K562 (cell line): ENCODE results near the gene SLC19A1. TPM values are rescaled to one million over a fixed set of nuclear protein-coding genes. Genes with fewer than 3 reads are reported as not detected.

Experiments
- ARID3A ChIP-seq: IDR thresholded peaks from 2 replicates; pipeline ENCODE4 v1.6.1; 2012; ENCODE audit warnings: low read depth, low read length, improper control_type of control experiment, borderline replicate concordance
- BRF1 ChIP-seq: IDR thresholded peaks from 3 replicates; pipeline ENCODE4 v1.6.1; 2011; ENCODE audit warnings: borderline replicate concordance, mild to moderate bottlenecking; ENCODE audit not compliant: insufficient read length; ENCODE audit errors: extremely low read depth
- JUND ChIP-seq, 2 experiments: IDR thresholded peaks; 2 replicates in 1 of 2; 3 replicates in 1 of 2; pipeline ENCODE4 v1.6.1; 2011; ENCODE audit warnings: borderline replicate concordance in 2 of 2, low read depth in 2 of 2, low read length in 2 of 2, improper control_type of control experiment in 1 of 2, missing biosample characterization in 1 of 2, missing genetic modification characterization in 1 of 2, missing genetic modification reagents in 1 of 2
- NFRKB ChIP-seq: fragments of 450-650 bp; IDR thresholded peaks from 2 replicates; pipeline ENCODE4 v1.6.1; 2016; ENCODE audit warnings: low read depth
- SMARCB1 ChIP-seq: IDR thresholded peaks from 2 replicates; pipeline ENCODE4 v1.6.1; 2011; ENCODE audit warnings: improper control_type of control experiment, low read depth; ENCODE audit not compliant: insufficient read length
- TAF9B ChIP-seq: fragments of 450-650 bp; IDR thresholded peaks from 2 replicates; pipeline ENCODE4 v1.6.1; 2018; ENCODE audit warnings: mild to moderate bottlenecking; ENCODE audit not compliant: partially characterized antibody
- USF1 ChIP-seq: sonication (generic); formaldehyde crosslinking; IDR thresholded peaks from 2 replicates; pipeline ENCODE4 v1.9.0; 2022; ENCODE audit warnings: mild to moderate bottlenecking, missing genetic modification reagents
- ZNF212 ChIP-seq: fragments of 450-650 bp; formaldehyde crosslinking; IDR thresholded peaks from 2 replicates; pipeline ENCODE4 v1.4.0; 2020; ENCODE audit warnings: mild to moderate bottlenecking
- ZNF354B ChIP-seq: fragments of 250-450 bp; sonication (Bioruptor Pico); IDR thresholded peaks from 2 replicates; pipeline ENCODE4 v1.4.0; 2020
- ZNF431 ChIP-seq: sonication (generic); formaldehyde crosslinking; IDR thresholded peaks from 2 replicates; pipeline ENCODE4 v1.8.0; 2022; ENCODE audit warnings: mild to moderate bottlenecking, missing genetic modification reagents
- polyA plus RNA-seq, 8 experiments: library from polyadenylated mRNA; depleted of rRNA in 4 of 8; stranded (reverse) in 5 of 8; unstranded in 3 of 8; fragments of >200 nt; fragmentation: Nextera tagmentation in 2 of 8; fragmentation: Illumina TruSeq in 1 of 8; extraction: Ambion mirVana in 2 of 8; extraction: Trizol in 1 of 8; gene quantifications; 2 replicates each; pipeline versions ENCODE4 v1.2.1 to v1.2.3, GENCODE V29; 2011 to 2014; ENCODE audit warnings: inconsistent platforms in 1 of 8, missing spikeins in 1 of 8
- total RNA-seq, 7 experiments: library from RNA; depleted of rRNA in 6 of 7; stranded (reverse); fragments of >200 nt in 6 of 7; fragmentation: Illumina TruSeq in 2 of 7; extraction: Trizol in 2 of 7; gene quantifications; 2 replicates each; pipeline versions ENCODE4 v1.2.1 to v1.2.3, GENCODE V29; 2011 to 2021; ENCODE audit warnings: low replicate concordance in 1 of 7
- TF ChIP-seq, protein P1 (sequence below): fragments of 450-650 bp; IDR thresholded peaks from 2 replicates; pipeline ENCODE4 v1.6.1; 2016; ENCODE audit warnings: mild to moderate bottlenecking, moderate library complexity
- TF ChIP-seq, protein P2 (sequence below): fragments of 450-650 bp; IDR thresholded peaks from 2 replicates; pipeline ENCODE4 v1.6.1; 2014; ENCODE audit warnings: low read depth, mild to moderate bottlenecking, moderate library complexity, borderline replicate concordance

SLC19A1 gene
- total and polyA plus RNA-seq, 9 of the 15 experiments (the other 6 are each of a cell fraction or from before 2014, with no cell fraction given): 0.65 to 88.7 (median 12.0) TPM

GRCh38 chr21:45591619-45592207 is 49.5 kb upstream of the SLC19A1 start (continued):
- peak; percentile 45; the same call in 1 of the 2 replicates for TF ChIP-seq NFRKB
- no peak for TF ChIP-seq BRF1
- TF ChIP-seq, protein P1, sequence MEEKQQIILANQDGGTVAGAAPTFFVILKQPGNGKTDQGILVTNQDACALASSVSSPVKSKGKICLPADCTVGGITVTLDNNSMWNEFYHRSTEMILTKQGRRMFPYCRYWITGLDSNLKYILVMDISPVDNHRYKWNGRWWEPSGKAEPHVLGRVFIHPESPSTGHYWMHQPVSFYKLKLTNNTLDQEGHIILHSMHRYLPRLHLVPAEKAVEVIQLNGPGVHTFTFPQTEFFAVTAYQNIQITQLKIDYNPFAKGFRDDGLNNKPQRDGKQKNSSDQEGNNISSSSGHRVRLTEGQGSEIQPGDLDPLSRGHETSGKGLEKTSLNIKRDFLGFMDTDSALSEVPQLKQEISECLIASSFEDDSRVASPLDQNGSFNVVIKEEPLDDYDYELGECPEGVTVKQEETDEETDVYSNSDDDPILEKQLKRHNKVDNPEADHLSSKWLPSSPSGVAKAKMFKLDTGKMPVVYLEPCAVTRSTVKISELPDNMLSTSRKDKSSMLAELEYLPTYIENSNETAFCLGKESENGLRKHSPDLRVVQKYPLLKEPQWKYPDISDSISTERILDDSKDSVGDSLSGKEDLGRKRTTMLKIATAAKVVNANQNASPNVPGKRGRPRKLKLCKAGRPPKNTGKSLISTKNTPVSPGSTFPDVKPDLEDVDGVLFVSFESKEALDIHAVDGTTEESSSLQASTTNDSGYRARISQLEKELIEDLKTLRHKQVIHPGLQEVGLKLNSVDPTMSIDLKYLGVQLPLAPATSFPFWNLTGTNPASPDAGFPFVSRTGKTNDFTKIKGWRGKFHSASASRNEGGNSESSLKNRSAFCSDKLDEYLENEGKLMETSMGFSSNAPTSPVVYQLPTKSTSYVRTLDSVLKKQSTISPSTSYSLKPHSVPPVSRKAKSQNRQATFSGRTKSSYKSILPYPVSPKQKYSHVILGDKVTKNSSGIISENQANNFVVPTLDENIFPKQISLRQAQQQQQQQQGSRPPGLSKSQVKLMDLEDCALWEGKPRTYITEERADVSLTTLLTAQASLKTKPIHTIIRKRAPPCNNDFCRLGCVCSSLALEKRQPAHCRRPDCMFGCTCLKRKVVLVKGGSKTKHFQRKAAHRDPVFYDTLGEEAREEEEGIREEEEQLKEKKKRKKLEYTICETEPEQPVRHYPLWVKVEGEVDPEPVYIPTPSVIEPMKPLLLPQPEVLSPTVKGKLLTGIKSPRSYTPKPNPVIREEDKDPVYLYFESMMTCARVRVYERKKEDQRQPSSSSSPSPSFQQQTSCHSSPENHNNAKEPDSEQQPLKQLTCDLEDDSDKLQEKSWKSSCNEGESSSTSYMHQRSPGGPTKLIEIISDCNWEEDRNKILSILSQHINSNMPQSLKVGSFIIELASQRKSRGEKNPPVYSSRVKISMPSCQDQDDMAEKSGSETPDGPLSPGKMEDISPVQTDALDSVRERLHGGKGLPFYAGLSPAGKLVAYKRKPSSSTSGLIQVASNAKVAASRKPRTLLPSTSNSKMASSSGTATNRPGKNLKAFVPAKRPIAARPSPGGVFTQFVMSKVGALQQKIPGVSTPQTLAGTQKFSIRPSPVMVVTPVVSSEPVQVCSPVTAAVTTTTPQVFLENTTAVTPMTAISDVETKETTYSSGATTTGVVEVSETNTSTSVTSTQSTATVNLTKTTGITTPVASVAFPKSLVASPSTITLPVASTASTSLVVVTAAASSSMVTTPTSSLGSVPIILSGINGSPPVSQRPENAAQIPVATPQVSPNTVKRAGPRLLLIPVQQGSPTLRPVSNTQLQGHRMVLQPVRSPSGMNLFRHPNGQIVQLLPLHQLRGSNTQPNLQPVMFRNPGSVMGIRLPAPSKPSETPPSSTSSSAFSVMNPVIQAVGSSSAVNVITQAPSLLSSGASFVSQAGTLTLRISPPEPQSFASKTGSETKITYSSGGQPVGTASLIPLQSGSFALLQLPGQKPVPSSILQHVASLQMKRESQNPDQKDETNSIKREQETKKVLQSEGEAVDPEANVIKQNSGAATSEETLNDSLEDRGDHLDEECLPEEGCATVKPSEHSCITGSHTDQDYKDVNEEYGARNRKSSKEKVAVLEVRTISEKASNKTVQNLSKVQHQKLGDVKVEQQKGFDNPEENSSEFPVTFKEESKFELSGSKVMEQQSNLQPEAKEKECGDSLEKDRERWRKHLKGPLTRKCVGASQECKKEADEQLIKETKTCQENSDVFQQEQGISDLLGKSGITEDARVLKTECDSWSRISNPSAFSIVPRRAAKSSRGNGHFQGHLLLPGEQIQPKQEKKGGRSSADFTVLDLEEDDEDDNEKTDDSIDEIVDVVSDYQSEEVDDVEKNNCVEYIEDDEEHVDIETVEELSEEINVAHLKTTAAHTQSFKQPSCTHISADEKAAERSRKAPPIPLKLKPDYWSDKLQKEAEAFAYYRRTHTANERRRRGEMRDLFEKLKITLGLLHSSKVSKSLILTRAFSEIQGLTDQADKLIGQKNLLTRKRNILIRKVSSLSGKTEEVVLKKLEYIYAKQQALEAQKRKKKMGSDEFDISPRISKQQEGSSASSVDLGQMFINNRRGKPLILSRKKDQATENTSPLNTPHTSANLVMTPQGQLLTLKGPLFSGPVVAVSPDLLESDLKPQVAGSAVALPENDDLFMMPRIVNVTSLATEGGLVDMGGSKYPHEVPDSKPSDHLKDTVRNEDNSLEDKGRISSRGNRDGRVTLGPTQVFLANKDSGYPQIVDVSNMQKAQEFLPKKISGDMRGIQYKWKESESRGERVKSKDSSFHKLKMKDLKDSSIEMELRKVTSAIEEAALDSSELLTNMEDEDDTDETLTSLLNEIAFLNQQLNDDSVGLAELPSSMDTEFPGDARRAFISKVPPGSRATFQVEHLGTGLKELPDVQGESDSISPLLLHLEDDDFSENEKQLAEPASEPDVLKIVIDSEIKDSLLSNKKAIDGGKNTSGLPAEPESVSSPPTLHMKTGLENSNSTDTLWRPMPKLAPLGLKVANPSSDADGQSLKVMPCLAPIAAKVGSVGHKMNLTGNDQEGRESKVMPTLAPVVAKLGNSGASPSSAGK: no peak
- TF ChIP-seq USF1 (CRISPR knock-in tag): no peak
- TF ChIP-seq ZNF212 (CRISPR knock-in tag): no peak
- TF ChIP-seq, protein P2, sequence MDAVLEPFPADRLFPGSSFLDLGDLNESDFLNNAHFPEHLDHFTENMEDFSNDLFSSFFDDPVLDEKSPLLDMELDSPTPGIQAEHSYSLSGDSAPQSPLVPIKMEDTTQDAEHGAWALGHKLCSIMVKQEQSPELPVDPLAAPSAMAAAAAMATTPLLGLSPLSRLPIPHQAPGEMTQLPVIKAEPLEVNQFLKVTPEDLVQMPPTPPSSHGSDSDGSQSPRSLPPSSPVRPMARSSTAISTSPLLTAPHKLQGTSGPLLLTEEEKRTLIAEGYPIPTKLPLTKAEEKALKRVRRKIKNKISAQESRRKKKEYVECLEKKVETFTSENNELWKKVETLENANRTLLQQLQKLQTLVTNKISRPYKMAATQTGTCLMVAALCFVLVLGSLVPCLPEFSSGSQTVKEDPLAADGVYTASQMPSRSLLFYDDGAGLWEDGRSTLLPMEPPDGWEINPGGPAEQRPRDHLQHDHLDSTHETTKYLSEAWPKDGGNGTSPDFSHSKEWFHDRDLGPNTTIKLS: no peak
- TF ChIP-seq ZNF354B (CRISPR knock-in tag): no peak
- no peak for TF ChIP-seq SMARCB1
- no peak for TF ChIP-seq TAF9B
- no peak for TF ChIP-seq ZNF431 (CRISPR knock-in tag)
- TF ChIP-seq JUND (IDR thresholded peaks at IDR 0.05; ENCODE audit: borderline replicate concordance, low read depth, low read length): no peak
- no peak for TF ChIP-seq JUND (tag; IDR thresholded peaks at IDR 0.05; ENCODE audit: borderline replicate concordance, low read depth, low read length)
- TF ChIP-seq ARID3A: no peak
